Keratinocyte (primary cell): Measurements from ENCODE around the gene RBCK1.

Experiments
- CTCF ChIP-seq, 3 experiments: IDR thresholded peaks in 1 of 3; conservative IDR thresholded peaks in 1 of 3; optimal IDR thresholded peaks in 1 of 3; 2 replicates in 2 of 3; 3 replicates in 1 of 3; pipeline versions ENCODE3 to v1.5.1; 2011; ENCODE audit warnings: low read length in 3 of 3, mild to moderate bottlenecking in 3 of 3, moderate library complexity in 2 of 3, control low read depth in 1 of 3, inconsistent platforms in 1 of 3; ENCODE audit not compliant: insufficient read depth in 2 of 3; ENCODE audit errors: extremely low read depth in 1 of 3
- EZH2 ChIP-seq: IDR thresholded peaks from one replicate; pipeline ENCODE4 v1.6.1; 2012; ENCODE audit warnings: inconsistent platforms, mild to moderate bottlenecking, low read length, moderate library complexity

GRCh38 chr20:383889-384288 is 24.2 kb upstream of the RBCK1 start:
- TF ChIP-seq CTCF (optimal IDR thresholded peaks at IDR 0.05 in 1 of 3, IDR thresholded peaks at IDR 0.05 in 1 of 3, conservative IDR thresholded peaks at IDR 0.05 in 1 of 3; ENCODE audit: extremely low read depth in 1 of 3, insufficient read depth in 2 of 3, low read length in 3 of 3) (no peak), EZH2 (no peak)
